Measurements from ENCODE around the gene DGKZ.
A peak's percentile ranks its signal among the peaks of the same experiment; 100 is the strongest.

DGKZ gene

DNA sequence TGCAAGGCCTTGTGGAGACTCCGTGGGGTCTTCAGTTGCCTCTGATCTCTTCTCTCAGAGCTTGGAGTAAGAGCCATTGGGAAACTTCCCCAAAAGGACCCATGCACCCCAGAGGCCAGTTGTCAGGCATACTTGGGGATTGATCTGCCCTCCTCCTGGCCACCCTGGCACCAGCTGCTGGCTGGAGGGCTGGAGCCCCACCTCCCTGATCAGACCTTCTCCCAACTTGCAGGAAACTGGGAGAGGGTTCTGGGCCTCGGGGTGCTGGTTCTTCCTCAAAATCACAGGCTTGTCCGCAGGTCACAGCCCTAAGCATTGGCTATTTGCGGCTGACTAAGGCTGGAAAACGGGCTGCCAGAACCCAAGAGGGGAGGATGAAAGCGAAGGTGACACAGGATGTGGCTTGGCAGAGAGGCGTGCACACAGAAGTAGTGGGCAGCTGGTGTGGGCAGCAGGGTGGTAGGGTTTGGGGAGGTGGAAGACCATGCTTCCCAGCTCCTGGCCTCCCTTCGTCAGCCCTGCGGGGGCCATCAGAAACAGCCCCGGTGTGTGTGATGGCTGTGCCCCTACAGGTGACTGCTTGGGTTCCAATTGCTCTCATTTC lies 1.3 kb upstream of the DGKZ start:
- DNase-seq (ENCODE audit: low spot score): peak; percentile 37

DNA sequence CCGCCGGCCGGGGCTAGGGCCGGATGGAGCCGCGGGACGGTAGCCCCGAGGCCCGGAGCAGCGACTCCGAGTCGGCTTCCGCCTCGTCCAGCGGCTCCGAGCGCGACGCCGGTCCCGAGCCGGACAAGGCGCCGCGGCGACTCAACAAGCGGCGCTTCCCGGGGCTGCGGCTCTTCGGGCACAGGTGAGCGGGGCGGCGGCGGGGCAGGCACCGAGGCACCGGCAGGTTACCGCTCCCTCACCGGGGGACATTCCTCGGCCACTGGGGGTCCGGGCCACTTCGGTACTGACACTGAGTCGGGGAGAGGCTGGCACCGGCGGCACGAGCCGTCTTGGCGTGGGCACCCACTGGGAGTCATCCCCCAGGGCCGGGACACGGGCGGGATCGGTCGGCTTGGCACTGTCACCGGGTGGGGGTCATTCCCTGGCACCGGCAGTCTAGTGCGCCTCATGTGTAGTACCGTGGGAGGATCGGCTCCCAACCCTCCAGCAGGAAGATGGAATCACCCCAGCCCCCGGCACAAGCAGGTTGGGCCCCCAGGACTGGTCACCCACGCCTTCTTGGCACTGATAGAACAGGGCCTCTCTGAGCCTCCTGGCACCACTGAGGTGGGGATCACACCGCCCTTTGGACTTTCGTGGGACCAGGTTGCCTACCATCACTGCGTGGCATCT lies 511 bp downstream of the DGKZ start:
- no peak for DNase-seq (ENCODE audit: low spot score)

DNA sequence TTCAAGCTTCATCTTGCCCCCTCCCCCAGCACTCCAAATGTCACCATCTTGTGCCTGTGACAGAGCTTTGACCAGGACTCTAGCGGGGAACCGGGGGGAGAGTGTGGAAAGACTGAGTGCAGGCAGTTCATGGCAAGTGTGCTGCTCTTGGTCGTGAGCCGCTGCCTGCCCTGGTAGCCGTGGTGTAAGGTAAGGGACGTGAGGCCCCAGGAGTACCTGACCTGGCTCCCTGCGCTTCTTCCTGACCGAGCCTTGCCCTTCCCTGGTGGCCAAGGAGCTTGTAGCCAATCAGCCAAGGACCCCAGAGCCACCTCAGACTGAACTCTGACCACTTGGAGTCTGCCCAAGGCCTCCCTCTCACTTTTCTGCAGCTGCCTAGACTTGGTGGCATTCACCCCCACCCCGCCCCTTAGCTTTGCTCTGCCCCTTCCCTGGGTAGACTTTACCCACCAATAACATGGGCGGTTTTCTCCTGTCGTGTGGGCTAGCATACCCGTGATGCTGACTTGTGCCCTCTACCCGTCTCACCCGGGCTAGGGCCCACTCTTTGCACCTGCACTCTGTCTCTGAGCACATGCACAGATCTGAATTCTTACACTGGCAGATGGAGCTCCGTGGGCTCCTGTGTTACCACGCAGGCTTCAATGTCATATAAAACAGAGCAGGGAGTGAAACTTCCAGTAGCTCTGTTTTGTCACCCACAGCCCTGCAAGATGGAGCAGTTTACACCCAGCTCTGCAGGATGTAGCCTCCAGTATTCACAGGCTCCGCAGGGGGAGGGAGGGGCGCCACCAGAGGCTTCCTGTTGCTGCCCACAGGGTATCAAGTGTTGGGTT lies 1.5 kb downstream of the DGKZ start:
- DNase-seq (ENCODE audit: low spot score): peak; percentile 83

DNA sequence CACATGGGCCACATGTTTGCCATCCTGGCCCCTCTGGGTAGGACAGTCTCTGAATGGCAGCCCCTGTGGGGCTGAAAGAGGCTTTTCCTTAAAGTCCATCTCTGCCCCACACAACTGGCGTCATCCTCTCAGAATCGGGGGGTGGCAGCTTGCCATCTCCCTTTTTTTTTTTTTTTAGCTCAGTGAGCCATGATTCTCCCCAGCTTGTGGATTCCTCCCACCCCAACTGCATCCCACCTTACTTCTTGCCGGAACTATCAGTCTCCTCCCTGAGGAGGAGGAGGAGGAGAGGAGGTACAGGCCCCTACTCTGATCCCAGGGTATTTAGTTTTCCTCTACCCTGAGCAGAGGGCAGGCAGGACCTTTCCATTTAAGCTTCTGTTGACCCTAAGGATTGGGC lies 3.4 kb downstream of the DGKZ start:
- no peak for DNase-seq (ENCODE audit: low spot score)

DNA sequence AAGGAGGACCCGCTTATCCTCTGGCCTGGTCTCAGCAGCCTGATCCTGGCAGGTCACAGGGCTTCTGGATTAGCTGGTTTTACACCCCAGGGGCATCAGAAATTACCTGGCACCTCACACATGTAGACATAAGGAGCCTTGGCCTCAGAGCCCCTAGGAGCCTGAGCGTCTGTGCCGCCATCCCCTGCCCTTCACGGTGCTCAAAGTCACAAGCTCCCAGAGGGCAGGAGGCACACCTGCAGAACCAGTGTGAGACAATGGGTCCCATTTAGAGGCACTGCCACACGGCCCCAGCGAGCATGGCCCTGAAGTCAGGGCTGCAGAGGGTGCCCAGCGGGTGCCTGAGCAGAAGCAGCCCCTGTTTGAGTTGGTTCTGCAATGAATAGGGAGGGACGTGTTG lies 3.9 kb downstream of the DGKZ start:
- DNase-seq (ENCODE audit: low spot score): no peak

DNA sequence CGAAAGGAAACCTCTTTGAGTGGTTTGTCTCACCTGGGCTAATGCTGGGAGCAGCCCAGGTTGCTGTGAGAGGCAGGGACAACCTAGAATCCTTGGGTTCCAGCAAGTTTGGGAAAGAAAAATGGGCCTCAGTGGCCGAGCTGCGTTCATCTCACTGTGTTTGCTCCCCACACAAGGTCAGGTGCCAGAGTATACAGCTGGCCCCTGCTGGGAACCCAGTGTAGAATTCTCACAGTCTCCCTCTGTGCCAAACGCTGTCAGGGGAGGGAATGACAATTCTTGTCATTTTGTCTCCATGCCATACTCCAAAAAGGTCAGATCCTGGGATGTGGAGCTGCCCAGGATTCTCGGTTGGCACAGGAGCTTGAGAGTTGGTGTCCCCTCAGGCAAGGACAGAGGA lies 4.3 kb downstream of the DGKZ start:
- no peak for DNase-seq (ENCODE audit: low spot score)

DNA sequence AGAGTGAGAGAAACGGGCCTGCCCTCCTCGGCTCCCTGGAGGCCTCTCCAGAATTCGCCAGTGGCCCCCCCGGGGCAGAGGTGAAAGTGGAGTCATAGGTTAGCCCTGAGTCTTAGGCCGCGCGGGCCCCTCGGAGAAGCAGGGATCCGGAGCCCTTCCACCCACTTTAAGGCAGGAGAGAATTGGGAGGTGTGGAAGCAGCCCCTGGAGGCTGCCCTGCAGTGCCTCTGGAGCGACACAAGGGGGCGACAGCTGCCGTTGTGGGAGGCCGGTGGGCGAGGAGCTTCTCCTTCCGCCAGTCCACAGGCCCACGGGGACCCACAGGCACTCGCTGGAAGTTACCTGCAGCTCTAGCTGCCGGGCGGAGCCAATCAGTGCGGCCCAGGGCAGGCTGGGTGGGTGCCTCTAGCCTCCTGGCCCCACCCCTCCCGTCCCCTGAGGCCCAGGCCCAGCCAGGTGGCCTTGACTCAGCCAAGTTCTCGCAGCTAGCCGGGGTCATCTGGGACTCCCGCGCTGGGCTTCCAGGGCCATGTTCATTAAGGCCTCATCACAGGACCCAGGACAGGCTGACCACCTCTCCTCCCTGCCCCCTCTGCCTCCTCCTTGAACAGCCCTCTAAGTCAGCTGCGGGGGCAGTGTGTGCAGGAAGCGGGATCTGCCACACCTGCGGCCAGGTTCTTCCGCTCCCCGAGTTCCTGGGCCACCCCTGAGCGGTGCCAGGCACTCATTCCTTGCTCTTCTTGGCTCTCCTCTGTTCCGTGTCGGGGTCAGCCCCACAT lies 5.0 kb downstream of the DGKZ start:
- DNase-seq (ENCODE audit: low spot score): peak; percentile 64

DNA sequence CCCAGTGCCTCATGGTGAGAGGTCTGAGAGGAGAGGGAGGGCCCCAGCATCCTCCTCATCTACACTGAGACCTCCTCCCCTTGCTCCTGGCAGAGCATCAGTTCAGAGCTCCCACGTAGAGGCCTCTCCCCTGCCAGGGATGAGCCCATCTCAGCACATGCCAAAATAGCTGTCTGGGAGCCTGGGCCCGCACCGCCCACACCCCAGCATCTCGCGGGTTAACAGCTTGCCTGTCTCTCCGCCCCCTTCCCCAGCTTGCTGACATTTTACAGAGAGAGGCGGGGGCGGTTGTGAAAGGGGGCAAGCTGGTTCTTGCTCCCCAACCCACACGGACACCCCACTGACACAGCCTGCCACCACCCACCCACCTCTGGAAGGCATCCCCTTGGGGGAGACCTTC lies 6.4 kb downstream of the DGKZ start:
- peak; percentile 28 for DNase-seq (ENCODE audit: low spot score)

DNA sequence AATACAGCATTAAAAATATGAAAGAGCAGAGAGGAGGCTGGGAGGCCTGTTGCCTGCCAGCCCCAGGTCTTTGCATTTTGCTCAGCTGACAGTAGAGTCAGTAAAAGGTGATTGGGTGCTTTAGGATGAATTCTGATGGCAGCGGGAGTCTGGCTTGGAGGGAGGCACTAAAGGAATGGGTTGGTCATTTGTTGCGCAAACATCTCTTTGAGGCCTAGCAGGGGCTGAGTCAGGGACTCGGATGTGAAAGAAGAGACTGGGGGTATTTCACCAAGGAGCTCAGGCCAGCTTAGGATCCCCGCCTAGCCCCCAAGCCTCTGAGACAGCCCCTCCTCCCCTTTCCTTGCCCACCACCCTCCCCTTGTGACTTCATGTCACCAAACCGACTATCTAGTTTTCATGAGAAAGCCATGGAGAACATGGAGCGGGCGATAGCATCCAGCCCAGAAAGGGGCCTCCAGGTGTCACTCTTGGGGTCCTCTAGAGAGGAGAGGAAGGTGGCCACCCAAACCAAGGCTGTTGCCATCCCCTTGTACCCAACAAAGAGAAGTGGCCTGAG lies 9.7 kb downstream of the DGKZ start:
- DNase-seq (ENCODE audit: low spot score): no peak

DNA sequence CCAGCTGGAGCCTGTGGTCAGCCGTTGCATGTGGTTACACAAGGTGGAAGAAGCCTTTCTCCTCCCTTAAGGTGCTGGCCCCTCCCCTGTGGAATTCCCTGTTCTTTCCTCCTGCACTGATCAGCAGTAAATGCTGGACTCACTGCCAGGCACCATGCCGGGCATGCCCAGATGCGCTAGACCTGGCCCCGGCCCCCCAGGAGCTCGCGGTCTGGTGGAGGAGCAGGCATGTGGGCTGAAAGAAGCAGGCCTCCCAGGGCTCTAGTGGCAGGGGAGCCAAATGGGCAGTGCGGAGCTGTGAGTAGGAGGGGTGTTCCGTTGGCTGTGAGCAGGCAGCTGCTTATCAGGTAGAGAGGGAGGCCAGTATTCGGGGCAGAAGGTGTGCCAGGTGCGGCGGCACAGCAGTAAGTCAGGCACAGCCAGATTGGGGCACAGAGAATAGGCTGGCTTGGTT lies 10.2 kb downstream of the DGKZ start:
- no peak for DNase-seq (ENCODE audit: low spot score)

DNA sequence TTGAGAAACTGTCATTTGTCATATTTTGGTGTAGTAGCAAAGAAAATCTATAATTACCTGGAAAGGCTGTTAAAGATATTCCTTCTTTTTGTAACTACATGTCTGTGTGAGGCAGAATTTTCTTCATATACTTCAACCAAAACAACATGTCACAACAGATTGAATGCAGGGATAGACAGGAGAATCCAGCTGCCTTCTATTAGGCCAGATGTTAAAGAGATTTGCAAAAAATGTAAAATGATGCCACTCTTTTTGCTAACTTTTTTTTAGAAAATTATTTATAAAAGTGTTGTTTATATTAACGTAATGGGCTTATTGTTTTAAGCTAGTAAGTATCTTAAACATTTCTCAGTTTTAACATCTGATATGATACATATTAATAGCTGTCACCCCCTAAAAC lies 12.7 kb downstream of the DGKZ start:
- no peak for DNase-seq (ENCODE audit: low spot score)

DNA sequence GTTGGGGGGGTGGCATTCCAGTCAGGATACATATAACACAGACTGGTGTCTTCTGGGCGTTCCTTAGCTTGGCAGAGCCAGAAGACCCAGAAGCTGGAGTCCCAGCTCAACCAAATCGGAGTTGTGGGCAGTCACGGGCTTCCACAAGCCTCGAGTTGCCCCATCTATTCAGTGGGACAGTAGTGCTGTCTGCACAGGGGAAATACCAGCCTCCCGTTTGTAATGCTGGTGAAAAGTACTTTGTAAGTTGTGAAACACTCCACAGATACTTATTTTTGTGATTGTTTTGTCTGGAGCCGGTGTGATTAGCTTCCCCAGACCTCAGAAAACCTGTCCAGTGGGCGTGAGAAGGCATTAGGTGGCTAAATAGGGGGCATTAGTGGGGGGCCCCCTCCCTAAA lies 13.6 kb downstream of the DGKZ start:
- no peak for DNase-seq (ENCODE audit: low spot score)

DNA sequence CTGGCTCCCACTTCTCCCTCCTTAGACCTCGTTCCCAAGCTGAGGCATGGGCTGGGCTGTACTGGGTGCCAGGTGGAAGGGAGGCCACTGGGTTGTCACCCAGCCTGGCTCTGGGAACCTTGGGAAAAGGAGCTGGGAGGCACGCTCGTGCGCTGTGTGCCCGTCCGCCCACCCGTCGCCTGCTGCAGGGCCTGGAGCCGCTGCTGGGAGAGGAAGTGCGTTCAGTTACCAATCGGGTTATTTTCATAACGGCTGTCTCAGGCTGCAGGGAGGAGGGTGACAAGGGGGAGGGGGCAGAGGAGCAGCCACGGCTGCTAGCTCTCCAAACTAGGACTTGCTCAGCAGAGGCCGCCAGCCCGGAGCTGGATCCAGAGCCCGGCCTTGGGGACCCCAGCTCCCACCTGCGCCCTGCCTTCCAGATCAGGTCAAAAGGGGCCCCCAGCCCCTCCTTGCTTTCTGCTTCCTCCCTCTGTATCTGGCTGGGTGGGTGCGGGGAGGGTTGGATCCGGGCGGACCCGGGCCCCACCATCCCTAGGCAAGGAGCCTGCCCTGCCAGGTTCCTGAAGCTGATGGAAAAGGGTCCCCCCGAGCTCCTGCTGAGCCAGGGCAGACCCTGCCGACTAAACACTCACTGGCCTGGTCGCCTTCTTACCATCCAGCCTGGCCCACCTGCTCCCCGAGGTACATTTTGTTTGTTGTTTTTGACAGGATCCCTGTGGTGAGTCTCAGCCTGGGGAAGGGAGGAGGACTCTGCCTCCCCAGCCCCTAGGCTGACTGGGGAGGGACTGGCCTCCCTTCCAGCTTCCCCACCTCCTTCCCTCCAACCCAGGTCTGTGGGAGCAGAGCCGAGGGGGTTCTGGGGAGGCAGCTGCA lies 14.3 kb downstream of the DGKZ start:
- peak; percentile 76 for DNase-seq (ENCODE audit: low spot score)

DNA sequence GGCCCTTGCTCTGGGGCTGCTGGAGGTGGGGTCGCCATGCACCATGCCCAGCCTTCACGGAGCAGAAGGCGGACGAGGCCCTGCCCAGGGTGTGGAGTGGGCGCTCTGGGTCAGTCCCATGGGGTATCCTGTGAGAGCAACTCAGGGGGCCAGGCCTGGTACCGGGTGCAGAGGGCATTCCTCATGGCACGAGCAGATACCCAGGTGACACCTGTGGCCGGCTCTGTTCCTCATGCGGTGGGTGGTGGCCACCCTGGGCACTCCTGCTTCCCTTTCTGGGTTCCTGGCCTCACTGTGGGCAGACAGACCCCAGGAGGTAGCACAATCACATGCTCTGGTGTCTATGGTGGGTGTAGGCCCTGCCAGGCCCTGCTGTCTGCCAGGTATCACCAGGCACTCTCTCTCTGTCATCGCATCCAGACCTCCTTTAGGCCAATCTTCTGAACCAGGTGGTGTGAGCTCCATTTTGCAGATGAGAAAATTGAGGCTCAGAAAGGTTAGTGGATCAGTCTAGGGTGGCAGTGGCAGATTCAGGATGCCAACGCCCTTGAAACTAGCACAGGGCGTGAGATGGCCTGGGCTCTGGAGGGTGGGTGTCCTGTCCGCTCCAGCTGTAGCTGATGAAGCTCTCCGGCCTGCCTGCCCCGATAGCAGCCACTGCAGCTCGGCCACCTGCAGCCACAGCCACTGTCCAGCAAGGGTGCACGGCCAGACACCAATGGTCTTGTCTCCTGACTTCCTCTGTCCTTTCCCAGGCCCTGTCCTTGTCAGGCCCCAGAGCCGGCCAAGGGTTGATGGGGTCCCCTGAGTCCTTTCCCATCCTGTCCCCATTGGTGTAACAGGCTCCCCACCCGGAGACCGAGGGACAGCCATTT lies 15.1 kb downstream of the DGKZ start:
- DNase-seq (ENCODE audit: low spot score): no peak

DNA sequence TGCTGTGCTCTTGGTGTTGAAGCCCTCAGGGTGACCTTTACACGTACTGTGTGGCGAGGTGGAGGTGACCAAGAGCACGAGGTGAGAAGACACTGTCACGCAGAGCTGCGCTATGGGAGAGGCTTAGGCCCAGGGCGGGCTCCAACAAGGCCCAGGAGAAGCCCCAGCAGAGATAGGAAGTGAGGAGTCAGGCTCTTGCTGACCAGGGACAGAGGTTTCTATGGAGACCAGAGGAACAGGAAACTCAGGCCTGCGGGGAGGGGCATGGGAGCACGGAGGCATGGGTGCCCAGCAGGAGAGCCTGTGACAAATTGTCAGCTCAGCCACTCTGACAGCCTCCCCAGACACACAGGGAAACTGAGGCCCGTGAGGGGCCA lies 15.8 kb downstream of the DGKZ start:
- DNase-seq (ENCODE audit: low spot score): no peak

DNA sequence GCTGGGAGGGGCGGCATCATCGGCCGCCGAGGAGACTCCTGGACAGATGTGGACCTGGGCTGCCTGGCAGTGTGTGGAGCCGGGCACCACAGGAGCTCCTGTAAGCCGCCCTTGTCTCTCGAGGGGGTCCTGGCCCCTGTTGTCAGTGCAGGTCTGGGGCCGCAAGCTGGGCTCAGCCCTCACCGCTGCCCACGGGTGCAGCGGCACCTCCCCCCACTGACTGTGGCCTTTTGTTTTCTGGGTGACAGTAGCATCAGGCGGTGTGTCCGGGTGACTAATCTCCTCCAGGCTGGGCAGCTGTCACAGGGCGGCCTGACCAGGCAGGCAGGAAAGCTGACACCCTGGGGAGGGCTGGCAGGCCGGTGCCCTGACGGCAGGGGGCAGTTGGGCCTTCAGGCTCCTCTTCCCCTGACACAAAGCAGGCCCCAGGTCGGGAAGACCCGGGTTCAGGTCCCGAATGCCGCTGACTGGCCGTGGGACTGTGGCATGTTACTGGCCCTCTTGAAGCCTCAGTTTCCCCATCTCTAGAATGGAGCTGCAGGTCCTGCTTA lies 16.3 kb downstream of the DGKZ start:
- no peak for DNase-seq (ENCODE audit: low spot score)

DNA sequence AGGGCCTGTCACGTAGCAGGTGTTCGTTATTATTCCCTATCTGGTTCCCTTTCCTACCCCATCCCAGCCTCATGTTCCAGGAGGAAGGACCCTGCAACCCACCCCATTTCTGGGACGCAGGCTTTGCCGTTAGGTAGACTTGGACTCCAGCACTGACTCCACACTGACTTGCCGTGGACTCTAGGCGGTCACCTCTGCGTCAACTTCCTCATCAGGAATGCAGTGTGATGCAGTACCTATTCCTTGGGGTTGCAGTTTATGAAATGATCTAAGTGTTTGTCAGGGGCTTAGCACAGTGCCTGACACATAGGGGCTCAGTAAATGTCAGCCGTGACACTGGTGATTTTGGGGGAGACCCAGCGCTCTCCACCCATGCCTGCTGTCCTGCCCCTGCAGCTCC lies 16.8 kb downstream of the DGKZ start:
- DNase-seq (ENCODE audit: low spot score): no peak

DNA sequence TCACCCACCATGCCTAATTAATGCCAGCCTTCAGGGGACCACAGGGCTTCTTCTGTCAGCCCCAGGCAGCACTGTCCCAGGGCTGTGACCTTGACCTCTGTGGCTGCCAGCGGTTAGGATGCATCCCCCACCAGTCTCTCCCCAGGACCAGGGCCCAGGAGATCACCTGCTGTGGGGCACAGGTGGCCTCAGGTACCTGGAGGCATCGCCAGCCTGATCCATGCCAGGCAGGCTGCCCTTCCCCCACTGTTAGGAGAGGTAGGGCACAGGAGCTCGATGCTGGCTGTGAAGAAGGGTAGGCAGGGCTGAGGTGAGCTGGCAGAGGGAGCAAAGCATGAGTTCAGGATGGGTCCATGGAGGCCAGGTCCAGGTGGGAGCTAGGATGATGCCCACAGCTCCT lies 17.5 kb downstream of the DGKZ start:
- DNase-seq (ENCODE audit: low spot score): no peak

DNA sequence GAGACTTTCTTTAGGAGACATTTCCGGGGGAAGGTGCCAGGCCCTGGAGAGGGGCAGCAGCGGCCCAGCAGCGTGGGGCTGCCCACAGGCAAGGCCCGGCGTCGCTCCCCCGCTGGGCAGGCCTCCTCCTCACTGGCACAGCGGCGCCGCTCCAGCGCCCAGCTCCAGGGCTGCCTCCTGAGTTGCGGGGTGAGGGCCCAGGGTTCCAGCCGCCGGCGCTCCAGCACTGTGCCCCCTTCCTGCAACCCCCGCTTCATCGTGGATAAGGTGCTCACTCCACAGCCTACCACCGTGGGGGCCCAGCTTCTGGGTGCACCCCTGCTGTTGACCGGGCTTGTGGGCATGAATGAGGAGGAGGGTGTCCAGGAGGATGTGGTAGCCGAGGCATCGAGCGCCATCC lies 19.0 kb downstream of the DGKZ start:
- DNase-seq (ENCODE audit: low spot score): no peak

DNA sequence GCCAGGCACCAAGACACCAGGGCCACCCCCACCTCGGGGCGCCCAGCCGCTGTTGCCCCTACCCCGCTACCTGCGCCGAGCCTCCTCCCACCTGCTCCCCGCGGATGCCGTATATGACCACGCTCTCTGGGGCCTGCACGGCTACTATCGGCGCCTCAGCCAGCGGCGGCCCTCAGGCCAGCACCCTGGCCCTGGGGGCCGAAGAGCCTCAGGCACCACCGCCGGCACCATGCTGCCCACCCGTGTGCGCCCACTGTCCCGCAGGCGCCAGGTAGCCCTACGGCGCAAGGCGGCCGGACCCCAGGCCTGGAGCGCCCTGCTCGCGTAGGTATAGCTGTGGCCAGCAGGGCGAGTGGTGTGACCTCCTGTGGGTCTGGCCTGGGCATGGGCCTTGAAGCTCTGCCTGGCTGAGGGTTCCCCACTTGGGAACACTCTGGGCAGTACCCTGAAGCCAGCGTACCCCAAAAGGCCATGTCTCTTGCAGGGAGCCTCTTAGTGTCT lies 19.4 kb downstream of the DGKZ start:
- DNase-seq (ENCODE audit: low spot score): no peak
